H54 (cell line): ENCODE data around the gene TMOD1.

Experiments used
- DNase-seq: peaks from one replicate; pipeline ENCODE4 v3.0.0; 2011; ENCODE audit warnings: low spot score, mixed read lengths; ENCODE audit not compliant: insufficient read length
- FAIRE-seq: peaks from 3 replicates; lab custom pipeline; 2011; peaks lifted over from hg19 to GRCh38; lab: Jason Lieb, UNC
- POLR2A ChIP-seq: IDR thresholded peaks from 2 replicates; pipeline ENCODE4 v1.6.1; 2011; ENCODE audit warnings: low read depth, mild to moderate bottlenecking, low read length

TMOD1 gene

GRCh38 chr9:97534185-97534584 is 32.7 kb downstream of the TMOD1 start:
- TF ChIP-seq POLR2A = no peak
- no peak for FAIRE-seq
- no peak for DNase-seq

GRCh38 chr9:97534961-97535594 is 33.6 kb downstream of the TMOD1 start:
- no peak for TF ChIP-seq POLR2A
- FAIRE-seq (no peak), DNase-seq (no peak)

GRCh38 chr9:97535771-97536170 is 34.3 kb downstream of the TMOD1 start:
- FAIRE-seq (no peak), DNase-seq (no peak)
- TF ChIP-seq POLR2A = no peak

DNA sequence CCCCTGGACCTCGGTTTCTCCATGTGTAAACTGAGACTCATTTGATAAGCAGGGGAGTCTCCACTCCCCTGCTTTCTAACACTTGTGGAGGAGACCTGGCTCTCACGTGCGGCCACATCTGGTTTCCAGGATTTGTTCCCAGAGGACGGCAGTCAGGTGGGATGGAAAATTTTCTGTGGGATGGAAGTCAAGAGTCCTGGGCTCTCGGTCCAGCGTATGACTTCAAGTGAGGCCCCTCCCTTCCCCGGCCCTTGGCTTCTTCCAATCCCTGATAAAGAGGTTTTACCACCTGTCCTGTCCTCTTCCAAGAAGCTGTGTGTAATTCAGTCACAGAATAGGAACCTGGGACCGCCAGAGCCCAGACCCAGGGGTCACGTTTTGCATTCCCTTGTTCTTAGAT is 35.0 kb downstream of the TMOD1 start:
- DNase-seq (no peak), FAIRE-seq (no peak)
- TF ChIP-seq POLR2A = no peak

- peak; percentile 94 for FAIRE-seq
- no peak for TF ChIP-seq POLR2A
- DNase-seq = peak; percentile 79
These were observed 42.1 kb downstream of the TMOD1 start for GRCh38 chr9:97543561-97543960.

DNA sequence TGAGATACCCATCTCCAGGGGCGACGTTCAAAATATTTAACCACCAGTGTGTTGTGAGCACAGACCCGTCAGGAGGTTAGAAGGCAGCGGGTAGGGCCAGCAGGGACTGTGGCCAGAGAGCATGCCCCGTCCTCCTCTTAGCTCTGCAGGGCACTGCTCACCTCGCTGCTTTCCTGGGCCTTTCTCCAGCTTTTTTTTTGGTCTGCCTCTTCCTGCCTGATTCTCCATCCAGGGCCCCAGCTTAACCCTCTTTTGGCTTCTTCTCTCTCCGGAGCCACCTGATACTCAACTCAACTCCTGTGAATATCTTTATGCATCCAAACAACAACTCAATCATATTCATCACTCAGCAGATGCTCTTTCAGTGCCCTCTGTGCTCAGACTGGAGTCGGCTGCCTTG is 44.0 kb downstream of the TMOD1 start:
- no peak for FAIRE-seq

GRCh38 chr9:97547098-97547829 is 45.8 kb downstream of the TMOD1 start:
- no peak for TF ChIP-seq POLR2A
- FAIRE-seq = no peak
- no peak for DNase-seq

More for the DNA sequence above, 44.0 kb downstream of the TMOD1 start:
- no peak for TF ChIP-seq POLR2A
- no peak for DNase-seq

DNA sequence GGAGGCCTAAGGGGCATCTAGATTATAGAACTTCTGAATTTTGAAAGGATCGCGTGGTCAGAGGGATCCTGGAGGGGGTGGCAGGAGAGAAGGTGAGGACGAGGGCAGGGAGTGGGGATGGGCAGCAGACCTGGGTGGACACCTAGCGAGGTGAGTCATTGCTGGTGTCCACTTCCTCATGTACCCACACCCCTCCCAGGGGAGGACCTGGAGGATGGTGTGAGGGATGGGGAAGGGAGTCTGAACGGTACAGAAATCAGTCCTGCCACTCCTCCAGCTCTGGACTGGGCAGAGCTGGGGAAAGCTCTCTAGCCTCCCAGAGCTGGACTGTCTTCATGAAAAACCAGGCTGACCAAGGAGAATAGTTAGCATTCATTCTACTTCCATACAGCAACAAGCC is 46.9 kb downstream of the TMOD1 start:
- FAIRE-seq = no peak
- no peak for TF ChIP-seq POLR2A

GRCh38 chr9:97548819-97549540 is 47.5 kb downstream of the TMOD1 start:
- FAIRE-seq (no peak), DNase-seq (no peak)
- no peak for TF ChIP-seq POLR2A

More for the DNA sequence above, 46.9 kb downstream of the TMOD1 start:
- no peak for DNase-seq

DNA sequence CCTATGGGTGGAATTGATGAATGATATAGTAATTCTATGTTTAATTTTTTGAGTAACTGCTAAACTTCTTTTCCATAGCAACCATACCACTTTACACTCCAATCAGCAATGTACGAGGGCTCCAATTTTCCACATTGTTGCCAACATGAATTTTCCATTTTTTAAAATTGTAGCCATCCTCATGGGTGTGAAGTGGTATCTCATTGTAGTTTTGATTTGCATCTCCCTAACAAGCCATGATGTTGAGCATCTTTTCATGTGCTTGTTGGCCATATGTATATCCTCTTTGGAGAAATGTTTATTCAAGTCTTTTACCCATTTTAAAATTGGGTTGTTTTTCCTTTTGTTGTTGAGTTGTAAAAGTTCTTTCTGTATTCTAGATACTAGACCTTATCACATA is 48.9 kb downstream of the TMOD1 start:
- DNase-seq (no peak), FAIRE-seq (no peak)
- no peak for TF ChIP-seq POLR2A

- DNase-seq (no peak), FAIRE-seq (no peak)
- no peak for TF ChIP-seq POLR2A
These were observed 49.8 kb downstream of the TMOD1 start for GRCh38 chr9:97551308-97551707.

- no peak for TF ChIP-seq POLR2A
- no peak for FAIRE-seq
- DNase-seq = no peak
These were observed 51.7 kb downstream of the TMOD1 start for GRCh38 chr9:97553141-97553540.

DNA sequence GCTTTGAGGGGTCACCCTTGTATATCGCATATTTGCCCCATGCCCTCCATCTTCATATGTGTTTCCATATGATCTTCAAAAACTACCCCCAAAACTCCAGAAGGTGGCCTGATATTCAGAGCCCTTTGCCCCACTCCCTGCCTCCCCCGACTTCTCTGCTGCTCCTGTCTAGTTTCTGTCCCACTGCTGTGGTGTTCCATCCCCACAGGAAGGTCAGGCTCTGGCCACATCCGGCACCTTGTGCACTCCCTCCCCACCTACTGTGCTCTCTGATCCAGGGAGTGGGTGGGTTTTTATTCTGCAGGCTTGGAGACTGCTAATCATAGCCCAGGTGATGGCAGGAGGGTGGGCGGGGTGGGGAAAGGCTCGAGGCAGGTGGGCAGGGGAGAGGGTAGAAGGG is 52.4 kb downstream of the TMOD1 start:
- FAIRE-seq = no peak
- no peak for TF ChIP-seq POLR2A

DNA sequence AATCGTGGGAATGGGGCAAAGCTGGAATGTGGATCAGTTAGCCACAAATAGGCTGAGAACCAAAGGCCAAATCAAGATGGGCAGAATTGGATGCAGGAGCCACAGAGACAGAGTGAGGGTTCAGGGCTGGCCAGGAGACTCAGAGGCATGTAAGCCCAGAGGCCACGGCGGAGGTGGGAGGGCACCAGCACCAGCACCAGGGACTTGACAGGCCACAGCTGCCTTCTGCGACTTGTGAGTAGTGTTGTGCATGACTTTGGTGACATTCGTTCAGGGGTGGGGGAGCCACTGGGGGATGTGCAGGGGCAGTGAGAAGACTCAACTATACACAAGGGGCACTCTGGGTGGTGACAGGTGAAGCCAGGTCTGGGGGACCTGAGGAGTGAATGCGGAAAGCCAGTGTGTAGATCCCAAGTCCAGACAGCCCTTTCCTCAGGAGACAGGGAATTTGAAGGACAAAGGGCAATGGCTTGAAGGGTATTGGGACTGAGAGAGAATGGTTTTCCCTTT is 53.2 kb downstream of the TMOD1 start:
- no peak for FAIRE-seq
- no peak for DNase-seq
- no peak for TF ChIP-seq POLR2A

More for the DNA sequence above, 52.4 kb downstream of the TMOD1 start:
- DNase-seq = no peak
